Suprapubic skin (tissue), 4 donors: ENCODE measurements around the gene PHETA1. TPM values are rescaled to one million over a fixed set of nuclear protein-coding genes. Genes with fewer than 3 reads are reported as not detected.
"Not testable (repeated sequence)": the region's sequence is repeated elsewhere in the genome, so short reads cannot be mapped to it uniquely, and the experiment has no call there.

Experiments
- DNase-seq, 2 donors: peaks; one replicate each; pipeline ENCODE4 v3.0.0-alpha.2; 2019; ENCODE audit warnings: low spot score in 2 of 2
- H3K27ac ChIP-seq: fragments of 200-600 bp; sonication (generic); one replicate; pipeline ENCODE4 v1.5.1; 2019
- H3K27me3 ChIP-seq: fragments of 200-600 bp; sonication (generic); one replicate; pipeline ENCODE4 v1.5.1; 2019
- H3K36me3 ChIP-seq: fragments of 200-600 bp; sonication (generic); one replicate; pipeline ENCODE4 v1.5.1; 2019
- H3K4me1 ChIP-seq: fragments of 200-600 bp; sonication (generic); one replicate; pipeline ENCODE4 v1.5.1; 2019
- H3K4me3 ChIP-seq: fragments of 200-600 bp; sonication (generic); one replicate; pipeline ENCODE4 v1.5.1; 2019; ENCODE audit warnings: mild to moderate bottlenecking
- H3K9me3 ChIP-seq: fragments of 200-600 bp; sonication (generic); one replicate; pipeline ENCODE4 v1.5.1; 2019
- CTCF ChIP-seq, 2 donors: fragments of 200-600 bp in 1 of 2; fragments of 450-650 bp in 1 of 2; sonication (generic) in 1 of 2; IDR thresholded peaks; one replicate each; pipeline ENCODE4 v1.5.1; 2016 to 2019; ENCODE audit warnings: antibody characterized with exemption in 2 of 2, mild to moderate bottlenecking in 1 of 2, moderate library complexity in 1 of 2
- EP300 ChIP-seq: sonication (generic); formaldehyde crosslinking; IDR thresholded peaks from one replicate; pipeline ENCODE4 v1.6.1; 2017; ENCODE audit warnings: antibody characterized with exemption
- POLR2A ChIP-seq, 2 donors: fragments of 450-650 bp; IDR thresholded peaks; one replicate each; pipeline ENCODE4 v1.6.1; 2017; ENCODE audit warnings: antibody characterized with exemption in 2 of 2, mild to moderate bottlenecking in 2 of 2, moderate library complexity in 2 of 2
- POLR2AphosphoS5 ChIP-seq, 3 donors: sonication (generic); formaldehyde crosslinking; IDR thresholded peaks; one replicate each; pipeline ENCODE4 v1.6.1; 2017; ENCODE audit warnings: antibody characterized with exemption in 3 of 3
- whole genome bisulfite sequencing: methylation state at CpG from one replicate; pipeline ENCODE4 v1.1.5; 2018; 5-methylcytosine and 5-hydroxymethylcytosine counted together
- total RNA-seq, 4 donors: library from RNA; depleted of rRNA; stranded (reverse); fragments of >200 nt; gene quantifications; one replicate each; pipeline ENCODE4 v1.1.0, GENCODE V29; 2016

Gene PHETA1
- total RNA-seq, 4 donors from 2014 or later, result 15.9 to 25.7 (median 23.2) TPM

DNA sequence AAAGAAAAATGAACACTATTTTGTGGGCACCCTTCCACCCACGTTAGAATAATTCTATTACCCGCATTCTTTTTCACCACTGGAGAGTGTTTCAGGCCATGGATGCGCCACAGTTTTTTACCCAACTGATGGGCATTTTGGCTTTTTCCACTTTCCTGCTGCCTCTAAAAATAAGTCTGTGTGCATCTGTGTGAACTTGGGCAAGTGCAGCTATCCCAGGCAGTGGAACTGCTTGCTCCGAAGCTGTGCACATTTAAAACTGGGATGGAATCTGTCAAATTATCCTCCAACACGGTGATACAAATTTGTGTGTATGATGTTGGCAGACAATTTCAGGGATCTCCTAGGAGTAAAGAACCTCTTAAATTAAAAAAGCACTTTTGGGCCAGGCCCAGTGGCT lies 31.5 kb downstream of the PHETA1 start:
- H3K27ac ChIP-seq, result no peak overlapping the region
- no peaks in the 10 kb centered on the region for H3K4me1 ChIP-seq
- no peak for TF ChIP-seq POLR2A (IDR thresholded peaks at IDR 0.05)
- no peak for TF ChIP-seq POLR2AphosphoS5 (IDR thresholded peaks at IDR 0.05)
- TF ChIP-seq CTCF (IDR thresholded peaks at IDR 0.05), result no peak
- no peak for TF ChIP-seq EP300
- H3K27me3 ChIP-seq, result peaks cover 10% of the 10 kb centered on the region
- H3K36me3 ChIP-seq, result no peaks in the 10 kb centered on the region
- WGBS, result 87% methylated on average over 5 of the region's 5 CpGs
- H3K4me3 ChIP-seq, result no peak overlapping the region
- H3K9me3 ChIP-seq, result no peaks in the 10 kb centered on the region
- no peak for DNase-seq

GRCh38 chr12:111336411-111336810 lies 32.5 kb downstream of the PHETA1 start:
- 81% methylated on average over 6 of the region's 6 CpGs for WGBS
- not testable (repeated sequence) for H3K4me1 ChIP-seq

DNA sequence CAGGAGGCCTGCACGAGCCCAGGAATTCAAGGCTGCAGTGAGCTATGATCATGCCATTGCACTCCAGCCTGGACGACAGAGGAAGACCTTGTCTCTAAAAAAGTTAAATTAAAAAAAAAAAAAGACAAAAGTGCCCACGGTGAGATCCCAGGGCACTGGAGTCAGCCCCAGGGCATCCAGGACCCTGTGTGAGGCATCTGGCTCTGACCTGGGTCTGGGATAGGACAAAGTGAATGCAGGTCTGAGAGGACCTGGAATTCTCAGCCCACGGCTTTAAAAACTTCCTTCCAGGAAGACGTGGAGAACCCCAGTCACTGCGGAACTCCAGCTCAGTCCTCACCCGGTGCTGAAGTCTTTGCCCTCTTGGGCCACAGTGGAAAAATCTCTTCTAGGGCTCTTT lies 33.1 kb downstream of the PHETA1 start:
- Histone ChIP-seq H3K27ac (no peak overlapping the region), H3K4me1 (no peaks in the 10 kb centered on the region), H3K9me3 (no peaks in the 10 kb centered on the region), H3K36me3 (no peaks in the 10 kb centered on the region), H3K4me3 (no peak overlapping the region), H3K27me3 (peaks cover 10% of the 10 kb centered on the region)
- TF ChIP-seq EP300 (no peak), CTCF (IDR thresholded peaks at IDR 0.05) (no peak), POLR2AphosphoS5 (IDR thresholded peaks at IDR 0.05) (no peak), POLR2A (IDR thresholded peaks at IDR 0.05) (no peak)
- no peak for DNase-seq
- WGBS, result 66% methylated on average over 7 of the region's 7 CpGs

More at GRCh38 chr12:111336411-111336810, 32.5 kb downstream of the PHETA1 start:
- not testable (repeated sequence) for H3K27ac ChIP-seq, H3K36me3 ChIP-seq, H3K4me3 ChIP-seq, H3K9me3 ChIP-seq, DNase-seq
- peaks cover 10% of the 10 kb centered on the region for H3K27me3 ChIP-seq

DNA sequence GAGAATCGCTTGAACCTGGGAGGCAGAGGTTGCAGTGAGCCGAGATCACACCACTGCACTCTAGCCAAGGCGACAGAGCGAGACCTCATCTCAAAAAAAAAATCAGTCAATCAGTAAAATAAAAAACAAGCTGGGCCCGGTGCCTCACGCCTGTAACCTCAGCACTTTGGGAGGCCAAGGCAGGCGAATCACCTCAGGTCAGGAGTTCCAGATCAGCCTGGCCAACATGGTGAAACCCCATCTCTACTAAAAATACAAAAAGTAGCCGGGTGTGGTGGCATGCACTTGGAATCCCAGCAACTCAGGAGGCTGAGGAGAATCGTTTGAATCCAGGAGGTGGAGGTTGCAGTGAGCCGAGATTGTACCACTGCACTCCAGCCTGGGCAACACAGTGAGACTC lies 33.6 kb downstream of the PHETA1 start:
- not testable (repeated sequence) for H3K4me1 ChIP-seq, H3K9me3 ChIP-seq
- WGBS, result 85% methylated on average over 10 of the region's 10 CpGs

DNA sequence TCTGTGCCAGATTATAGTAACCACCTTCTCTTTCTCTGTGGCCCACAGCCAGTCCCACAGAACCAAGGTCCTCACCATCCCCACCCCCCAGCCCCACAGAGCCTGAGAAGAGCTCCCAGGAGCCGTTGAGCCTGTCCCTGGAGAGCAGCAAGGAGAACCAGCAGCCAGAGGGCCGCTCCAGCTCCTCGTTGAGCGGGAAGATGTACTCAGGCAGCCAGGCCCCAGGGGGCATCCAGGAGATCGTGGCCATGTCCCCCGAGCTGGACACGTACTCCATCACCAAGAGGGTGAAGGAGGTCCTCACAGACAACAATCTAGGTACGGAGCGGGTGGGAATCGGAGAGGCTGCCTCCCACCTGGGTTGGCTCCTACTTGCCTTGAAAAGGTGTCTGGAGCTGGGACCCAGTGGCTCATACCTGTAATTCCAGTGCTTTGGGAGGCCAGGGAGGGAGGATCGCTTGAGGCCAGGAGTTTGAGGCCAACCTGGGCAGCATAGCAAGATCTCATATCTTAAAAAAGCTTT lies 34.4 kb downstream of the PHETA1 start:
- TF ChIP-seq CTCF (IDR thresholded peaks at IDR 0.05), result no peak
- no peak for TF ChIP-seq EP300
- TF ChIP-seq POLR2A (IDR thresholded peaks at IDR 0.05), result no peak
- TF ChIP-seq POLR2AphosphoS5 (IDR thresholded peaks at IDR 0.05), result no peak
- H3K27ac ChIP-seq, result no peak overlapping the region
- H3K9me3 ChIP-seq, result no peaks in the 10 kb centered on the region
- no peak overlapping the region for H3K4me3 ChIP-seq
- no peaks in the 10 kb centered on the region for H3K36me3 ChIP-seq
- WGBS, result 84% methylated on average over 5 of the region's 11 CpGs
- no peak for DNase-seq
- no peaks in the 10 kb centered on the region for H3K4me1 ChIP-seq
- peaks cover 17% of the 10 kb centered on the region for H3K27me3 ChIP-seq

More for the DNA sequence above, 33.6 kb downstream of the PHETA1 start:
- not testable (repeated sequence) for H3K27ac ChIP-seq, H3K4me3 ChIP-seq, DNase-seq, H3K36me3 ChIP-seq
- peaks cover 11% of the 10 kb centered on the region for H3K27me3 ChIP-seq

DNA sequence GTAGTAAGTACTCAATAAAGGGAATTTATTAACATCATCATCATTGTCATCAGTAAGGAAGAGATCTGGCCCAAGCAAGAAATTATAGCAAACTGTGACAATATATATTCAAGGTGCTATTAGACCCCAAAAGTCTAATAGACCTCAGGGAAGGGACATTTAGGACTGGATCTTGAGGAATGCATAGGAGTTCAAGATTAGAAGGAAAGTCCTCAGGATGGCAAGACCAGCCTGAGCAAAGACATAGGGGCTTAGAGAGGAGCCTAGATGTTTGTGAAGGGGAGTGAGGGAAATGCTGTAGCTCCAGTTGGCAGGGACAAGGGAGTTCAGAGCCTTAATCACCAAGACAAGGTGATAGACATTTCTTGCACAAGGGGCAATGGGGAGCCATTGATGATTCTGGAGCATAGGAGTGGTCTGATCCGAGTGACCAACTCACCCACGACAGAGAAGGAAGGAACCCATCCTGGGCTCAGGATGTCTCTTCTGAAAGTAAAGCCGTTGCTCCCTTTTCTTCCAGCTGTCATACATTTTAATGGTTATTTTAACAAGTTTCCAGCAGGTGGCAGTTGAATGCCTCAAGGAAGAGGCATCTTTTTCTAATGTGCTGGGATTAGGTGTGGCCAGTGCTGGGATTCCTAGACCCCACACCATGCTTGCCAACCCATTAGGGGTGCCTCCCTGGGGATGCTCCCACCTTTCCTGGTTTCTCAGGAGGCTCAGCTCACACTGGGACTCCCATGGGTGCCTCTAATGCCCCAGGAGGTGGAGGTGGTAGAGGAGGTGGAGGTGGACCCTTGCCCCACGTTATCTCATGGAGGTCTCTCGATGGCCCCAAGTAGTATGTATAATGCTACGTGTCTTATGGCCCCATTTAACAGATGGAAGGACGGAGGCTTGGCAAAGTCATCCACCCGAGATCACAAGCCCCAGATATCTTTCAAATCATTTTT lies 37.8 kb downstream of the PHETA1 start:
- H3K4me3 ChIP-seq, result no peak overlapping the region
- H3K9me3 ChIP-seq, result no peaks in the 10 kb centered on the region
- WGBS, result 54% methylated on average over 8 of the region's 8 CpGs
- H3K4me1 ChIP-seq, result no peaks in the 10 kb centered on the region
- H3K27ac ChIP-seq, result no peak overlapping the region
- peaks cover 17% of the 10 kb centered on the region for H3K27me3 ChIP-seq
- TF ChIP-seq POLR2A (IDR thresholded peaks at IDR 0.05) (no peak), CTCF (IDR thresholded peaks at IDR 0.05) (peak in 1 of 2 donors; percentile 21), POLR2AphosphoS5 (IDR thresholded peaks at IDR 0.05) (no peak), EP300 (no peak)
- no peak for DNase-seq
- H3K36me3 ChIP-seq, result no peaks in the 10 kb centered on the region
